Stimulated activated CD8-positive, alpha-beta memory T cell treated with anti-CD3 and anti-CD28 coated beads, Interleukin-12 subunit alpha, Interleukin-12 subunit beta, amount 100 ng/mL, for 4 hours (primary cell): ENCODE data around the gene KDM2B.
A peak's percentile ranks its signal among the peaks of the same experiment; 100 is the strongest.

Experiments used
- DNase-seq: peaks from one replicate; pipeline ENCODE4 v3.0.0-alpha.2; 2020; ENCODE audit warnings: low read depth

KDM2B gene

GRCh38 chr12:121430833-121431415 is 149.9 kb downstream of the KDM2B start:
- DNase-seq = no peak

GRCh38 chr12:121428883-121429282 is 151.9 kb downstream of the KDM2B start:
- no peak for DNase-seq

- DNase-seq = no peak
Observed at GRCh38 chr12:121427556-121428050, 153.2 kb downstream of the KDM2B start.

- no peak for DNase-seq
Observed at GRCh38 chr12:121424624-121424975, 156.2 kb downstream of the KDM2B start.

- no peak for DNase-seq
Observed at GRCh38 chr12:121423682-121424623, 156.9 kb downstream of the KDM2B start.

- DNase-seq = no peak
Observed at GRCh38 chr12:121423253-121423652, 157.6 kb downstream of the KDM2B start.

GRCh38 chr12:121420109-121420508 is 160.7 kb downstream of the KDM2B start:
- no peak for DNase-seq

GRCh38 chr12:121417847-121418246 is 163.0 kb downstream of the KDM2B start:
- no peak for DNase-seq

GRCh38 chr12:121413917-121414316 is 166.9 kb downstream of the KDM2B start:
- DNase-seq = no peak

GRCh38 chr12:121405211-121405610 is 175.6 kb downstream of the KDM2B start:
- DNase-seq = no peak

GRCh38 chr12:121404734-121405133 is 176.1 kb downstream of the KDM2B start:
- no peak for DNase-seq

GRCh38 chr12:121403721-121404120 is 177.1 kb downstream of the KDM2B start:
- no peak for DNase-seq

- peak; percentile 32 for DNase-seq
Observed at GRCh38 chr12:121400332-121401139, 180.3 kb downstream of the KDM2B start.

GRCh38 chr12:121399391-121400331 is 181.2 kb downstream of the KDM2B start, which contains the start of gene RNF34:
Gene RNF34, plus strand, starts transcription at chr12:121400118. Its CDS starts 95 bp downstream, at chr12:121400213.
- DNase-seq = peak; percentile 95

- no peak for DNase-seq
Observed at GRCh38 chr12:121398355-121398754, 182.5 kb downstream of the KDM2B start.

- no peak for DNase-seq
Observed at GRCh38 chr12:121397521-121397920, 183.3 kb downstream of the KDM2B start.

GRCh38 chr12:121392325-121392716 is 188.5 kb downstream of the KDM2B start:
- no peak for DNase-seq

- DNase-seq = no peak
Observed at GRCh38 chr12:121391619-121392324, 189.1 kb downstream of the KDM2B start.

GRCh38 chr12:121390856-121391255 is 190.0 kb downstream of the KDM2B start:
- DNase-seq = no peak

- DNase-seq = no peak
Observed at GRCh38 chr12:121388421-121388981, 192.3 kb downstream of the KDM2B start.
